ENCODE results near the gene TBK1.

TBK1 gene

DNA sequence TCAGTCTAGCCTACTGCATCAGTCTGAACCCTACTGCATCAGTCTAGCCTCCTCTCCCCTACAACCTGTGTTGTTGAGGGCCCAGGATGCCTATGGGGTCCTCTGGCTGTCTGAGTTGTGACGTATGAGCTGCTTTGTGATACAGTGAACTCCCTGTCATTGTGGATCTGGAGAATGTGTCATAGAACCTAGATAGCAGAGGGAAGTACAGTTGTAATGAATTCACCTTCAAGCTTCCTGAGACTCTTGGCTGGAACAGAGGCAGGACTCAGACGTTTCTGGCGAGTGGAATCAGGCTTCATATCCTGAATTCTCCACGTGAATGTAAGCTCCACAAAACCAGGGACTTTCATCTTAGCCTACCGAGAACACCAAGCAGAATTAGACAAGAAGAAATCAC is 17.0 kb downstream of the TBK1 start:
- no peaks in the 10 kb centered on the region for H3K27me3 Mint-ChIP-seq
- H3K4me3 Mint-ChIP-seq: no peak overlapping the region
- DNase-seq: no peak
- no peak for ATAC-seq
- H3K9me3 Mint-ChIP-seq: no peaks in the 10 kb centered on the region
- H3K4me1 Mint-ChIP-seq: no peaks in the 10 kb centered on the region
- H3K27ac Mint-ChIP-seq: no peak overlapping the region

DNA sequence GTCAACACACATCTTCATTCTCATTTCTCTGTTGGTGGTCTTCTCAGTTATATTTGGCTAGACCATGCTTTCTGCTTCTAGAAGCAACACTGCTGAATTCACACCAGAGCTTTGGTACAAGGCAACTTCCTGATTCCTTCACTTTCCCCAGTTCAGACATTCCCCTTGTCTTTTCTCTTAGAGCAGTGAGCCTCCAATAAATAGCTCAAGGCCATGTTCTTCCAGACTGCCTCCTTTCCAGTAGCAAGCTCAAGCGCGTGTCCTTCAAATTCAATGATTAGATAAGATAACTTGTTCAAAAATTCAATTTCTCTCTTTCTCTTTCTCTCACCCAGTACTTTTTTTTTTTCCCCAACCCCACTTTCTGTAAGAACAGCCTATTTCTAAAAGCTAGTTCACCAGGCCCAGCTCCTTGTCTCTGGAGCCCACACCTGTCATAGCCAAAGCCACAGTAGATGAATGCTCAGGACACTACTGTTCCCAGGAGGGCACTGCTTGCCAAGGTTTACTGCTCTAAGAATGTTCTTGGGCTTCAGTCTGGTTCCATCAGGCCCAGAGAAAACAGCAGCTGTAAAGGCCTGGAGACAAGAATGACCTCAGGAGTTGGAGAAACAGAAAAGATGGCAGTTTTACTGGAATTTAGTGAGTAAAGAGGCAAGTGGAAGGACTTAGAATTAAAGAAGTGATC is 17.7 kb downstream of the TBK1 start:
- Mint-ChIP-seq H3K4me1 (no peaks in the 10 kb centered on the region), H3K27me3 (no peaks in the 10 kb centered on the region), H3K9me3 (no peaks in the 10 kb centered on the region), H3K27ac (peak overlapping the region in 1 of 2 donors; percentile 13), H3K4me3 (no peak overlapping the region)
- DNase-seq (no peak), ATAC-seq (no peak)

DNA sequence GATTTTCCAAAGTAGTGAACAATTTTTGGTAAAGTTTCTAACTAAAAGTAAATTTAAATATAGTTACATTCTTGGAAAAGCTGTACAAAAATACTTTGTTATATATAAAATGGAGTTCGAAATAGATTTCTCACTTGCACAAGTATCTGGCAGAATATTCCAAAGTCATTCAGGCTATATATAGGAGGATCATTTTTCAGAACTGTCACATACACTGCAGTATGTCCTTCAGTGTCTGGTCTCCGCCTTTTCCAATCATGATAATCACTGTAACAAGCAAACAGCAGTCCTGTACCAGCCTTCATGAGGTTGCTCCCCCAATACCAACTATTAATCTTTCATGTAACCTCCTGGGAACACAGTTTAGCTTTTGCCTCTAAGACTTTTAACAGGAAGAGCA is 18.6 kb downstream of the TBK1 start:
- no peak for ATAC-seq
- Mint-ChIP-seq H3K27me3 (no peaks in the 10 kb centered on the region), H3K4me1 (no peaks in the 10 kb centered on the region), H3K4me3 (no peak overlapping the region), H3K27ac (no peak overlapping the region), H3K9me3 (no peaks in the 10 kb centered on the region)
- DNase-seq: no peak

DNA sequence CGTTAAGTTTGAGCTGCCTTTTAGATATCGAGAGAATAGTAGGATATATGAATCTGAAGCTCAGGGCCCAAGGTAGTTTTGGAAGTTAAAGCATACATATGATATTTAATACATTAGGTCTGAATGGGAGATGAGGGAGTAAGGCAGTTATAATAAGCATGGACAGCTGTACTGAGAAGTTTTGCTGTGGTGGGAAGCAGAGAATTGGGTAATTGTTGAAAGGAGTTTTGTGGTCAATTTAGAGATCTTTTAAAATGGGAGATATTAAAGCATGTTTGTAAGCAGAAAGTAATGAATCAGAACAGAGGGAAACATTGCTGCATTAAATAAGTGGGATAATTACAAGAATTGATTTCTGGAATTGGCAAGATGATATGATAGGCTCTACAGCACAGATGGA is 21.3 kb downstream of the TBK1 start:
- Mint-ChIP-seq H3K4me1 (no peaks in the 10 kb centered on the region), H3K4me3 (no peak overlapping the region), H3K9me3 (peaks cover 0 to 5% of the 10 kb centered on the region in 2 donors), H3K27me3 (no peaks in the 10 kb centered on the region), H3K27ac (no peak overlapping the region)
- no peak for DNase-seq
- no peak for ATAC-seq

DNA sequence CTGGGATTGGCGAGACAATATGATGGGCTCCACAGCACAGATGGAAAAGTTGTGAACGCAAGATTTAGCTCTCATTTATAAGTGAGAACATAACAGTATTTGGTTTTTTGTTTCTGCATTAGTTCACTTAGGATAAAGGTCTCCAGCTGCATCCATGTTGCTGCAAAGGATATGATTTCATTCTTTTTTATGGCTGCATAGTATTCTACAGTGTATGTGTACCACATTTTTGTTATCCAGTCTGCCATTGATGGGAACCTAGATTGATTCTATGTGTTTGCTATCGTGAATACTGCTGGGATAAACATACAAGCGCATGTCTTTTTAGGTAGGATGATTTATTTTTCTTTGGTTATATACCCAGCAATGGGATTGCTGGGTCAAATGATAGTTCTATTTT is 23.6 kb downstream of the TBK1 start:
- Mint-ChIP-seq H3K9me3 (peaks cover 0 to 5% of the 10 kb centered on the region in 2 donors), H3K4me1 (no peaks in the 10 kb centered on the region), H3K27ac (no peak overlapping the region), H3K27me3 (no peaks in the 10 kb centered on the region), H3K4me3 (no peak overlapping the region)
- DNase-seq: no peak
- no peak for ATAC-seq

DNA sequence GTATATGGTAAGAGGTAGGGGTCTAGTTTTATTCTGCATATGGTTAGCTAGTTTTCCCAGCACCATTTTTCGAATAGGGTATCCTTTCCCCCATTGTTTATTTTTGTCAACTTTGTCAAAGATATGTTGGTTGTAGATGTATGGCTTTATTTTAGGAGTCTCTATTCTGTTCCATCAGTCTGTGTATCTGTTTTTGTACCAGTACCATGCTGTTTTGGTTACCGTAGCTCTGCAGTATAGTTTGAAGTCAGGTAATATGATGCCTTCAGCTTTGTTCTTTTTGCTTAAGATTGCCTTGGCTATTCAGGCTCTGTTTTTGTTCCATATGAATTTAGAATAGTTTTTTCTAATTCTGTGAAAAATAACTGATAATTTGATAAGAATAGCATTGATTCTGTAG is 24.9 kb downstream of the TBK1 start:
- H3K27ac Mint-ChIP-seq: no peak overlapping the region
- no peak for ATAC-seq
- H3K4me3 Mint-ChIP-seq: no peak overlapping the region
- no peaks in the 10 kb centered on the region for H3K27me3 Mint-ChIP-seq
- H3K9me3 Mint-ChIP-seq: peaks cover 0 to 5% of the 10 kb centered on the region in 2 donors
- no peak for DNase-seq
- no peaks in the 10 kb centered on the region for H3K4me1 Mint-ChIP-seq

DNA sequence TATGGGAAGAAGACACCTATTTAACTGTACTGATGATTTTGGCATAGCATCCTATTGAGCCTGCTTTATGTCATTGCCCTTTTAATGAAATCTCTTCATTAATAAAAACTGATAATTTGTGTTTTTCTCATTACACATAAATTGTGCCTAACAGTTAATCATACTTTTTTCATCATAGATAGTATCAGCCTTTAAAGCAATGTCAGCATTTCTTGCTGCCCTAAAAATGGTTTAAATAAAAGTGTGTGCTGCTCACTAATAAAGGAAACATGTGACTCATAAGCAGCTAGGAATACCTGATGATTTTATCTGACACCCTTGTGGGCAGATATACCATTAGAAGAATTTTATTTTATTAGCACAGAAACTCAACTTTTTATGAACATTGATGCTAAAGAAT is 26.7 kb downstream of the TBK1 start:
- H3K27me3 Mint-ChIP-seq: no peaks in the 10 kb centered on the region
- no peak overlapping the region for H3K4me3 Mint-ChIP-seq
- H3K27ac Mint-ChIP-seq: no peak overlapping the region
- DNase-seq: no peak
- ATAC-seq: no peak
- H3K9me3 Mint-ChIP-seq: peaks cover 0 to 5% of the 10 kb centered on the region in 2 donors
- H3K4me1 Mint-ChIP-seq: no peaks in the 10 kb centered on the region

DNA sequence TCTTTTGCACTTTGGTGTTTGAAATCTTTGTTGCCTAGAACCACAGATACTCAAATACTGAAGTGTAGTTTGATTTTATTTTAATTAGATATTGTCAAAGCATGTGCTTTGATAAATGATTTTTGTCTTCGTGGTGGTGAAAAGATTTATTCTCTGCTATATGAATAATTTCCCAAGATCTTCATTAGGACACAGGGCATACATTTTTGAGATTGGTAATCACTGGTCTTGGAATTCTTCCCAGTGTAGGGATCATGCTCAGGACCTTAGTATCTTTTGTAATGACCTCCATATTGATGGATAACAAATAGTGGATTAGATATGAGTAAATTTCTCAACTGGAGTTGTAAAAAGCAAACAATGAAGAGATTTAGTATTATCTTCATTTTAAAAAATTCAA is 28.2 kb downstream of the TBK1 start:
- peaks cover 0 to 5% of the 10 kb centered on the region in 2 donors for H3K9me3 Mint-ChIP-seq
- H3K27me3 Mint-ChIP-seq: no peaks in the 10 kb centered on the region
- H3K4me1 Mint-ChIP-seq: no peaks in the 10 kb centered on the region
- no peak overlapping the region for H3K27ac Mint-ChIP-seq
- H3K4me3 Mint-ChIP-seq: no peak overlapping the region
- no peak for DNase-seq
- no peak for ATAC-seq

DNA sequence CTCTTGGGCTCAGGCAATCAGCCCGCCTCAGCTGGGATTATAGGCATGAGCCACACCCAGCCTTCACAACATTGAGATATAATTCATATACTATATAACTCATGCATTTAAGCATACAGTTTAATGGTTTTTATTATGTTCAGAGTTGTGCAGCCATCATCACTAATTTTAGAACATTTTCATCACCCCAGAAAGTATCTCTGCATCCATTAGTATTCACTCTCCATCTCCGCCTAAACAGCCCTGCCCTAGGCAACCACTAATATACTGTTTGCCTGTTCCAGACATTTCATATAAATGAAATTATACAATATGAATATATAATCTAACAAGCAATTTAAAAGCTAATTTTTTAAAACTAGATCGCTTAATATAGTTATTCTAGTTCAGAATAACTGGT is 34.7 kb downstream of the TBK1 start:
- DNase-seq: no peak
- H3K4me1 Mint-ChIP-seq: peaks cover 10% of the 10 kb centered on the region
- no peak overlapping the region for H3K4me3 Mint-ChIP-seq
- no peaks in the 10 kb centered on the region for H3K27me3 Mint-ChIP-seq
- no peak overlapping the region for H3K27ac Mint-ChIP-seq
- ATAC-seq: no peak
- no peaks in the 10 kb centered on the region for H3K9me3 Mint-ChIP-seq

DNA sequence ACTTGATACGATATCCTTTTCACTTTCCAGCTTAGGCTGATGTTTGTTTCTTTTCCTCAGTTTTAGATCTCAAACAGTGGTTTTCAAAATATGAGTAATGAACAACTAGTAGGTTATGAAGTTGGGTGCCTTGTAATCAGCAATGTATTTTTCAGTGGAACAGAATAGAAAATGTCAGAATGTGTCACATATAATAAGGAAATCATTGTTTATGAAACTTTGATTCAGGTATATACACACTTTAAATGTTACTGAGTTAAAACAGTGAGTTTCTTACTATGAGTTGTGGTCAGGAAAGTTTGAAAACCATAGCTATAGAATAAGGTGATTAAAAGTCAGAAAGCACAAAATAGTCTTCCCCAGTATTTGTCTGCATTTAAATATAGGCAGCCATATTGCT is 39.8 kb downstream of the TBK1 start:
- Mint-ChIP-seq H3K9me3 (no peaks in the 10 kb centered on the region), H3K4me3 (no peak overlapping the region), H3K27me3 (no peaks in the 10 kb centered on the region), H3K4me1 (peaks cover 16% of the 10 kb centered on the region), H3K27ac (no peak overlapping the region)
- DNase-seq (no peak), ATAC-seq (peak; percentile 35)

DNA sequence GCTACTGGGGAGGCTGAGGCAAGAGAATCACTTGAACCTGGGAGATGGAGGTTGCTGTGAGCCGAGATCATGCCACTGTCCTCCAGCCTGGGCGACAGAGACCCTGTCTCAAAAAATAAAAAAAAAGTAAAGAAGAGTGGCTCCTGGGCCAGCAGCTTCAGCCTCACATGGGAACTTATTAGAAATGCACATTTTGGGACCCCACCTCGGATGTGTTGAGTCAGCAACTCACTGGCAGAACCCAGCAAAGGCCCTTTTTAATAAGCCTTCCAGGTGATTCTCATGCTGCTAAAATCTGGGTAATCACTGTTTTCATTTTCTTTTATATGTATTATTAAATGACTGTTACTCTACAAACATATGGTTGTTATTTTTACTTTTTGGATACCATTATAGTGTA is 41.6 kb downstream of the TBK1 start:
- DNase-seq: no peak
- Mint-ChIP-seq H3K4me3 (no peak overlapping the region), H3K4me1 (peaks cover 15% of the 10 kb centered on the region), H3K27ac (no peak overlapping the region), H3K27me3 (no peaks in the 10 kb centered on the region), H3K9me3 (no peaks in the 10 kb centered on the region)
- no peak for ATAC-seq

DNA sequence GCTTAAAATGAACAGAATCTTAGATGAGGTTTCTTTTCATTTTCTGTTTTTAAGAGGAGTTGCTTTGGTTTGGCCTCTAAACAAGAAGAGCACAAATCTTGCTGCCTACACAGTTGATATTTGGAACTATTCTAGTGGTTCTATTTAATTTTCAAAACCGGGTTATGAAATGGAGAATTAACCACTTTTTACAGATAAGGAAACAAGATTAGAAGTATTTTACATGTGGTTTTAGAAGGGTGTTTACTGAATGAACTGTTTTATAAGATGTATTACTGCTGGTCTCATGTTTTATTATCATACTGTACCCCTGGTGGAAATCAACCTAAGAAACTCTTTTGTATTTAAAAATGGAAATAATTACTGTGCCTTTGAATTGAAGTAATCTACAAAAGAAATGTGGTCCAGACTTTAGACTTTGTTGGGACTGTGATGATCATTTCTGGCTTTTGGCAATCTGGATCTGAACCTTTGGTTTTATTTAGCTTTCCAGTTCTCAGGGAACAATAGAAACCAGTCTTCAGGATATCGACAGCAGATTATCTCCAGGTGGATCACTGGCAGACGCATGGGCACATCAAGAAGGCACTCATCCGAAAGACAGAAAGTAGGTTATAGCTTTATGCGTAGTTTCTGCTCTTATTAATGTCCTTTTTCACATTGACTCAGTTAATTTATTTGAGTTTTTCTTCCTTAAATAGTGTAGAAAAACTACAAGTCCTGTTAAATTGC is 43.2 kb downstream of the TBK1 start:
- no peaks in the 10 kb centered on the region for H3K27me3 Mint-ChIP-seq
- no peak for DNase-seq
- H3K9me3 Mint-ChIP-seq: no peaks in the 10 kb centered on the region
- H3K4me3 Mint-ChIP-seq: no peak overlapping the region
- H3K4me1 Mint-ChIP-seq: peaks cover 6% of the 10 kb centered on the region
- no peak overlapping the region for H3K27ac Mint-ChIP-seq
- no peak for ATAC-seq

DNA sequence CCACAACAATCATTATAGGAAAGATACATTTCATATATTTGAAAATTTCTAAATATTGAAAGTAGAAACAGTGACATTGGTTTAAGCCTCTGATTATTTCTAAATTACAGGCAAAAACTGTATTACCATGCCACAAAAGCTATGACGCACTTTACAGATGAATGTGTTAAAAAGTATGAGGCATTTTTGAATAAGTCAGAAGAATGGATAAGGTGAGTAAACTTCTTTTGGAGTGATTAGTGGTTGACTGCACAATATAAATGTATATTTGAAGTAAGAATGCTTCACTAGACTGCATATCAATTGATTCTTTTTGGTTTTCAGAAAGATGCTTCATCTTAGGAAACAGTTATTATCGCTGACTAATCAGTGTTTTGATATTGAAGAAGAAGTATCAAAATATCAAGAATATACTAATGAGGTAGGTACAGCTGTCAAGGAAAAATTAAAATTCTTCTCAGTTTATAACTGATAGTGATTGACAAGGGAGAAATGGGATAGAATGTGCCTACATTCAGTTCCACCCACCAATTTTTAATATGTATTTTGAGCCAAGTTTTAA is 45.0 kb downstream of the TBK1 start:
- Mint-ChIP-seq H3K9me3 (no peaks in the 10 kb centered on the region), H3K4me3 (no peak overlapping the region), H3K27ac (no peak overlapping the region), H3K27me3 (no peaks in the 10 kb centered on the region), H3K4me1 (peaks cover 6% of the 10 kb centered on the region)
- ATAC-seq: no peak
- DNase-seq: no peak

DNA sequence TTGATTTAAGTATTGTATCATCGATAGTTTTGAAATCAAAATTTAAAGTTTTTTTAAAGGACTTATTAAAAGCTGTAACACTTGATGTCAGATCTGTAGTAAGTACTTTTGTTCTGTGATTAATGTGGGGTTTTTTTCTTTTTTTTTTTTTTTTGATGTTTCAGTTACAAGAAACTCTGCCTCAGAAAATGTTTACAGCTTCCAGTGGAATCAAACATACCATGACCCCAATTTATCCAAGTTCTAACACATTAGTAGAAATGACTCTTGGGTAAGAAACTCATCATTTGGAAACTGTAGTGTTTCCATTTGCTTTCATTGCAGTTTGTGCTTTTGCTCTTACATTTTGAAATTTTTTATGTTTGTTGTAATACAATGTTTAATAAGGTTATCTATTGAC is 45.6 kb downstream of the TBK1 start:
- H3K4me1 Mint-ChIP-seq: peaks cover 6% of the 10 kb centered on the region
- H3K27ac Mint-ChIP-seq: peak overlapping the region in 1 of 2 donors; percentile 65
- ATAC-seq: no peak
- H3K27me3 Mint-ChIP-seq: no peaks in the 10 kb centered on the region
- H3K9me3 Mint-ChIP-seq: no peaks in the 10 kb centered on the region
- H3K4me3 Mint-ChIP-seq: no peak overlapping the region
- DNase-seq: no peak

DNA sequence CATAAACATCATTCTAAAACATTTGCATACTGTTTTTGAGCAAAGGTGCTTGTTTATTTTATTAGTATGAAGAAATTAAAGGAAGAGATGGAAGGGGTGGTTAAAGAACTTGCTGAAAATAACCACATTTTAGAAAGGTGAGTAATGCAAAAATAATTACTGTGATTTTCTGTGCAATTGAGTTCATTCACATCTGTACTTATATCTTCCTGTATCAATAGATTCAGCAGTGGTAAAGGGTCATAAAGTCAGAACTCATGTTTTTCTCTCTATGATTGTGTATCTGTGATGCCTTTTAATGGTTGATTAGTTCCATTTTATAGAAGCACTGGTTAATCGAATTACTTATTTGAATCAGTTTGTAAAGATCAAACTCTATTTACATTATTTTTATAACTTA is 46.0 kb downstream of the TBK1 start:
- Mint-ChIP-seq H3K4me1 (peaks cover 6% of the 10 kb centered on the region), H3K27me3 (no peaks in the 10 kb centered on the region), H3K4me3 (no peak overlapping the region), H3K27ac (peak overlapping the region in 1 of 2 donors; percentile 65), H3K9me3 (no peaks in the 10 kb centered on the region)
- no peak for DNase-seq
- ATAC-seq: no peak

DNA sequence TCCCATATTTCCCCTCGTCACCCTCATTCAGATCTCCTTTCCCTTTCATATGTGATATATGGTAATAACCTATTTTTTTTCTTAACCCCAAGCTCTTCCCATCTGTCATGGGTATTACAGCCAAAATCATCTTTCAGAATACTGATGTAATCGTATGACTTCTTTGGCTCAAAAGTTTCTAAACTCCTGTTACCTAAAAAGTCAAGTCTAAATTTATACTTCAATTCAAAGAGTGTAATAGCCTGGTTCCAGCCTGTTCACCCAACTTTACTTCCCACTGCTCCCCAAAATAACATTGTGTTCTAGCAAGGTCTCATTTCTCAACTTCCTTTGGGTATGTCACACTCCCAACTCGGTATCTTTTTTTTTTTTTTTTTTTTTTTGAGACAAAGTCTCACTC is 48.5 kb downstream of the TBK1 start:
- H3K27me3 Mint-ChIP-seq: no peaks in the 10 kb centered on the region
- no peaks in the 10 kb centered on the region for H3K4me1 Mint-ChIP-seq
- H3K27ac Mint-ChIP-seq: peak overlapping the region in 1 of 2 donors; percentile 71
- no peaks in the 10 kb centered on the region for H3K9me3 Mint-ChIP-seq
- H3K4me3 Mint-ChIP-seq: no peak overlapping the region
- DNase-seq (no peak), ATAC-seq (no peak)

Data from stimulated activated naive CD8-positive, alpha-beta T cell treated with anti-CD3 and anti-CD28 coated beads, Interleukin-15, amount 100 ng/mL, for 72 hours (primary cell).